GM18517 (cell line): ENCODE measurements around the gene SEPTIN6.

Source experiments
- ATAC-seq: cut with Tn5 transposase; IDR thresholded peaks from one replicate; pipeline ENCODE4 v1.9.1; 2021; ENCODE audit warnings: mild to moderate bottlenecking, moderate library complexity; ENCODE audit not compliant: unreplicated experiment

SEPTIN6 gene

DNA sequence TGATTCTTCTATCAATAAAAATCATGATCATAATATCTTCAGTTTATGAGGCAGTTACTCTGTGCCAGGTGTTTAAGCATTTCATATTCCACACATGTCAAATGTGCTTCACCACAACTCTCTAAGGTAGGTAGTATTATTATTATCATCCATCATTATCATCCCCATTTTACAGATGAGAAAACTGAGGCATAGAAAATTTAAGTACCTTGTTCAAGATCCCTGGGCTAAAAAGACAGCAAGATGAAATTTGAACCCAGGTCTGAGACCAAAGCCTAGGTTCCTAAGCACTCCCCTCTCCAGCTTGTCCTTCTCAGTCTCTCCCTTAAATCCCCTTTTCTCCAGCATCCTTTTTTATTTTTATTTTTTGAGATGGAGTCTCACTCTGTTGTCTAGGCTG, 33.4 kb downstream of the SEPTIN6 start:
- no peak for ATAC-seq

GRCh38 chrX:119655125-119655524, 37.8 kb downstream of the SEPTIN6 start:
- ATAC-seq = no peak

DNA sequence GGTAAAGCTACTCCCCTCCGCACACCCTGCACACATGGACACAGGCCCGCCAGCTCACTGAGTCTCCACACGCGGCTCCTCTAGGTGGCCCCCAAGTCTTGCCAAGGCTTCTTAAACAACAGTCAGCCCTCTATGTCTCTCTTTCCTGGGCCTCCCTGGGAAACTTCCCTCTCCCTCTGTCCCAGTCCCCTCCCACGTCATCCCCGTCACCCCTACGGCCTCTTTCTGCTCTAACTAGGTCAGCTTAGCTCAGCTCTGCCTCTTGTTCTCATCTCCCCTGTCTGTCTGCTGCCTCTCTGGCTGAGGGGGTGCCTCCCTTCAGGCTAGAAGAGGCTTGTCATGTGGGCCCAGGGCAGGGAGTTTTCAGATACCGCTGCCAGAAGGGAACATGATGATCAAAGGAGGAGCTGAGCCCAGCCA, 38.8 kb downstream of the SEPTIN6 start:
- ATAC-seq = no peak

DNA sequence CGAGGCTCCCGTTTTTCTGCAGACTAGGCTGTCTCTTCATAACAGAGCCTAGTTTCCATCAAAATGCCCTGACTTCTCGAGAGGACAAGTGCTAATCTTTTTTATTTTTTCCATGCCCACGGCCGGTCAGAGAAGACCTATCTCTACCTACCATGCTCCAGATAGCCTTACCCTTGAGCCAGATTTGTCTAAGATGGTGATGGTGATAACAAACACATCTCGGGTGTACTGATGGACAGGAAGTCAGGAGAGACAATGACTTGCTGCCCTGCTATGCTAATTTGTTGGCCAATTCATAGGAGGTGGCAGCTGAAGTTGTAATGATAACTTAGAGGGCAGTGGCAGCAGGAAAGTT, 44.6 kb downstream of the SEPTIN6 start:
- no peak for ATAC-seq

- peak; percentile 97 for ATAC-seq
These were observed 45.2 kb downstream of the SEPTIN6 start for GRCh38 chrX:119647552-119648420.

DNA sequence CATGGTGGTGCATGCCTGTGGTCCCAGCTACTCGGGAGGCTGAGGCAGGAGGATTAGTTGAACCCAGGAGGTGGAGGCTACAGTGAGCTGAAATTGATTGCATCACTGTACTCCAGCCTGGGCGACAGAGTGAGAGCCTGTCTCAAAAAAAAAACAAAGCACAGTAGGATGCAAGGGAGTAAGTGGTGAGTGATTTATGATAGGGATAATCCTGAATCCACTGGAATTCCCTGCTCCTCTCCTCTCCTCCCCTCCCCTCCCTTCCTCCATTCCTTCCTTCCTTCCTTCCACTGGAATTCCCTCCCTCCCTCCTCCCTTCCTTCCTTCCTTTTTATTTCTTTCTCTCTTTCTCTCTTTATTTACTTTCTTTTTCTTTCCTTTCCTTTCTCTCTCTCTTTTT, 45.9 kb downstream of the SEPTIN6 start:
- ATAC-seq = no peak

DNA sequence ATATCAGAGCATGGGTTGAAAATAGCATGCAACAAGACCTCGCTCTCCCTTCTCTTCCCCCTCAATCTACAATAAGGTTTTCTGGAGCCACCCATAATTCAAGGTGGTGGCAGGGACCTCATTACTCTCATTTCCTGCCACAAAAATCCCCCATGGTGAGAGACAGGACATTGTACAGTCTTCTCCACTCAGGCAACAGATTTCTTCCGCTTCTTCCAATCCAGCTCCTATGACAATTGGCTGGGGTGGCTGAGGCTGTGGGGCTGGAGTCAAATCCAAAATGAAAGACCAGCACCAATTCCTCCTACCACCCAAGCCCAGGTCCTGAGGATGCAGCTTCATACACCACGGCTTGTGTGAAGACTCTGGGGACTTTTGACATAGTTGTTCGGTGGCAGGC, 46.5 kb downstream of the SEPTIN6 start:
- ATAC-seq = no peak

GRCh38 chrX:119643696-119644095, 49.3 kb downstream of the SEPTIN6 start:
- no peak for ATAC-seq
